ENCODE measurements around the gene CNP.

- TF ChIP-seq, protein P1, sequence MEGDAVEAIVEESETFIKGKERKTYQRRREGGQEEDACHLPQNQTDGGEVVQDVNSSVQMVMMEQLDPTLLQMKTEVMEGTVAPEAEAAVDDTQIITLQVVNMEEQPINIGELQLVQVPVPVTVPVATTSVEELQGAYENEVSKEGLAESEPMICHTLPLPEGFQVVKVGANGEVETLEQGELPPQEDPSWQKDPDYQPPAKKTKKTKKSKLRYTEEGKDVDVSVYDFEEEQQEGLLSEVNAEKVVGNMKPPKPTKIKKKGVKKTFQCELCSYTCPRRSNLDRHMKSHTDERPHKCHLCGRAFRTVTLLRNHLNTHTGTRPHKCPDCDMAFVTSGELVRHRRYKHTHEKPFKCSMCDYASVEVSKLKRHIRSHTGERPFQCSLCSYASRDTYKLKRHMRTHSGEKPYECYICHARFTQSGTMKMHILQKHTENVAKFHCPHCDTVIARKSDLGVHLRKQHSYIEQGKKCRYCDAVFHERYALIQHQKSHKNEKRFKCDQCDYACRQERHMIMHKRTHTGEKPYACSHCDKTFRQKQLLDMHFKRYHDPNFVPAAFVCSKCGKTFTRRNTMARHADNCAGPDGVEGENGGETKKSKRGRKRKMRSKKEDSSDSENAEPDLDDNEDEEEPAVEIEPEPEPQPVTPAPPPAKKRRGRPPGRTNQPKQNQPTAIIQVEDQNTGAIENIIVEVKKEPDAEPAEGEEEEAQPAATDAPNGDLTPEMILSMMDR (IDR thresholded peaks at IDR 0.05): no peak
- TF ChIP-seq EZH2 (IDR thresholded peaks at IDR 0.05; ENCODE audit: borderline replicate concordance, insufficient read depth, low read depth, low read length, poor library complexity, severe bottlenecking): no peak
Observed at GRCh38 chr17:41943492-41943891, 23.1 kb upstream of the CNP start.
